Measurements from ENCODE around the gene CRHR2.

The CRHR2 gene

DNA sequence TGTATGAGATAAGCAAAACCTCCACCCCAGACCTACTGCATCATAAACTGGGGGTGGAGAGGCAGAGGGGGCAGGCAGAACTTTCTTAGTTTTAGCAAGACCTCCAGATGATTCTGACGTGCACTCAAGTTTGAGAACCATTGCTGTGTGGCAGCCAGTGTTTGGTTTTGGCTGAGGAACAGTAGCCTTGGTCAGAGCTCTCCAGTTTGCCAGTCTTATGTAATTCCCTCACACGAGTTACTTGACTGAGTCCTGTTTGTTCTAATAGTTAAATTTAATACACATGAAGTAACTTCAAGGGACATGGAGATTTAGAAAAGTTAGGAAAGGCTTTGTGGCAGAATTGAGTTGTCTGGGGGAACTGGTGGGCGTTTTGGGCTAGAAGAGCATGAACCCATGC, 49.0 kb downstream of the CRHR2 start:
- DNase-seq (ENCODE audit: low spot score), result no peak

DNA sequence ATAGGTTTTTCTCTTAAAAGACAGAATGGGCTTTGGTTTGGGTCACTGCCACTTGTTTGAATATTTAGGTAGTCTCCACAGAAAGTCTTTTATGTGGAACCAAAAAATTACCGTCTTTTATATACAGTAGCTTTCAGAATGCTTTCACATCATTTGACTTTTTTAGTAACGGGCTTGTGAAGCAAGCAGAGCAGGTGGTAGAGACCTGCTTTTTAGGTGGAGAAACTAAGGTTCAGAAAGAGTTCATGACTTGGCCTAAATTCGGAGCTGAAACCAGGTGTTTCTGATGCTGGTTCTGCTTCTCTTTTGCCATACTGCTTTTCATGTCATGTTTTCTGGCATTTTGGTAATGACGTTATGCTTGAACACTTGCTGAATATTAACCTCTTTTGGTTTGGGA, 51.3 kb downstream of the CRHR2 start:
- no peak for DNase-seq (ENCODE audit: low spot score)

DNA sequence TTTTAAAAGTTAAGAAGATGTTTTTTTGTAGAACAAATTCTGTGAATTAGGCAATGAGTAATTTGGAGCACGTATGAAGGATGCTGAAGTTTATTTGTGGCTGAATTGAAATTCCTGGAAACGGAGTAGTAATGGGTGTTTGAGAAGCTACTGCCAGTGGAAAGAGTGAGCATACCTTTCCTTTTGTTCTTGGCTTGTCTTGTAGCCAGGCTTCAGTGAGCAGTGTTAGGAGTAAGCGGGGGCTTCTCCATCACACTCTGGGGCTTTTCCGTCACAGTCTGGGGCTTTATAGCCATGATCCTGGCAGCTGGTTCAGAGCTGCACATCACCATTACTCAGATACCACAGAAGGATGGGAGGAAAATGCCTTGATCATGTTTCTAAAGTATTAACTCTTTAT, 55.2 kb downstream of the CRHR2 start:
- DNase-seq (ENCODE audit: low spot score), result no peak

DNA sequence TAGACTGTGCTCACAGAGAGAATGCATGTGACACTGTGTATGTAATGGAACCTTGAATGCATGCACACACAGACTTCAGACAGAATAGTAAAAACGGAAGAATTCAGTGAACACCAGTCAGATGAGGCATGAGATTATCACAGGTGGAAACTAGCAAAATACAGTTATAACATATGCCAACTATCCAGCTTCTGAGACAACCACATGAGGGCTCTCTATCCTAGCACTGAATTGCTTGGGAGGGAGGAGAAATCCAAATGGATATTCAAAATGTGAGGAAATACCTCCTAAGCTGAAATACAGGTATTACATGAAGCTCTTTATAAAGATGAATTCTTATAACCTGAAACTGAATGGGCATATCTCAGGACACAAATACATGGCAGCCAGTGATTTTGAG, 57.0 kb downstream of the CRHR2 start:
- DNase-seq (ENCODE audit: low spot score), result no peak

DNA sequence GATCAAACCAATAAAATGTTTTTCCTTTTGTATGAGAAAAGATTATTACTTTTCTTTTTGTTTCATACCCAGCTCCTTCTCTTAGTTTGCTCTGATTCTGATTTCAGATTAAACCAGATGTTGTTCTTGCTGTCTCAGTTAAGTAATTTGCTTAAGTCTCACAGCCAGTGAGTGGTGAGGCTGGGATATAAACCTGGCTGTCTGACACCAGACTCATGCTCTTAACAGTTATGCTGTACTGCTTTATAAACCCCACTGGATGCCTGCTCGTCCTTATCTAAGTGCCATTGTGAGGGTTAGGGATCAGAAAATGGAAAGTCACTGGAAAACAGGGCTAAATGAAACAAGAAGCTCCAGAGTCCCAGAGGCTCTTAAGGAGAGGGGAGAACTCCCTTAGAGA, 63.3 kb downstream of the CRHR2 start:
- no peak for DNase-seq (ENCODE audit: low spot score)

DNA sequence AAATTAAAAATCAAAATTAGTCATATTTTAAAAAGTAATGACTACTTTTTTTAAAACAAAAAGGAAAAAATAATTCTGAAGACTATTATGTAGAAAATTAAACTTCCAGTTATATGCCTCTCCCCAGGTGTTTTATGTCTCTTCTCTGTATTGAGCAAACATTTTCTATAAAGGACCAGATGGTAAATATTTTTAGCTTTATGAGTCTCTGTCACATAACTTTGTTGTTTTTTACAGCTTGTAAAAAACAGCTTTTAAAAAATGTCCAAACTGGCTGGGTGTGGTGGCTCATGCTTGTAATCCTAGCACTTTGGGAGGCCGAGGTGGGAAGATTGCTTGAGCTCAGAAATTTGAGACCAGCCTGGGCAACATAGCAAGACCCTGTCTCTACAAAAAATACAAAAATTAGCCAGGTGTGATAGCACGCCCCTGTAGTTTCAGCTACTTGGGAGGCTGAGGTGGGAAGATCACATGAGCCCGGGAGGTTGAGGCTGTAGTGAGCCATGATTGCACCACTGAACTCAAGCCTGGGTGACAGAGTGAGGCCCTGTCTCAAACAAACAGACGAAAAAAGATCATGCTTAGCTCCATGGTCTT, 64.1 kb downstream of the CRHR2 start:
- no peak for DNase-seq (ENCODE audit: low spot score)

DNA sequence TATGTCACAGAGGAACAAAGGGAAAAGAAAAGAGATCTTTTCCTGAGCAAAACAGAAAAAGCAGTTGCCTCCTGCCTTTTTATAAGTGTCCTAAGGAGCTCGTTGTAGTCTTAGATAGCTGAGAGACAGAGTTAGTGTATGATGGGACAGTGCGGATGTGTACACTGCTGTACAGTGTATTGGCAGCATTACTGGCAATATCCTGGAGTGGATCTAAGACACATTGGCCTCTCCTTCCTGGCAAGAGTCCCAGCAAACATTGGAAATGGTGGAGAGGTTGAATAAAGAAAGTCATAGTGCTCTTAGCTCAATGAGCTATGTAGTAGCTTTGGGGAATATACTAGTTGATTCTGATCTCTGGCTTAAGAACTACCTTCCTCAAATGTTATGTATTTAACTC, 64.9 kb downstream of the CRHR2 start:
- DNase-seq (ENCODE audit: low spot score), result no peak

DNA sequence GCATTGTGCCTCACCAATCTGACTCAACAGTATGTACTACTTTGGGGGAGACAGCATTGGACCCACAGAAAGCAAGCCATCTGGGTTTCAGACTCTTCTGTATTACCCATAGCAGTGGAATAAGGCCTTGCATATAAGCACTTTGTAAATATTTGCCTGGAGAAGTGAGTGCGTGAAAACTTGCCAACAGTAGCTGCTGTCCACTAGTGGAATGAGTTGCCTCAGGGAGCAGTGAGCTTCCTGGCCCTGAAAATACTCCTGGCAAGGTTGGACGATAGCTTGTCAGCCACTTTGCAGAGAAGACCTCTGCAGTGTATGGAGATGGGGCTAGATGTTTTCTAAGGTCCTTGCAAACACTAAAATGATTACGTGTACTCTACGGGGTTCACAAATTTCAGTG, 65.9 kb downstream of the CRHR2 start:
- DNase-seq (ENCODE audit: low spot score), result no peak

DNA sequence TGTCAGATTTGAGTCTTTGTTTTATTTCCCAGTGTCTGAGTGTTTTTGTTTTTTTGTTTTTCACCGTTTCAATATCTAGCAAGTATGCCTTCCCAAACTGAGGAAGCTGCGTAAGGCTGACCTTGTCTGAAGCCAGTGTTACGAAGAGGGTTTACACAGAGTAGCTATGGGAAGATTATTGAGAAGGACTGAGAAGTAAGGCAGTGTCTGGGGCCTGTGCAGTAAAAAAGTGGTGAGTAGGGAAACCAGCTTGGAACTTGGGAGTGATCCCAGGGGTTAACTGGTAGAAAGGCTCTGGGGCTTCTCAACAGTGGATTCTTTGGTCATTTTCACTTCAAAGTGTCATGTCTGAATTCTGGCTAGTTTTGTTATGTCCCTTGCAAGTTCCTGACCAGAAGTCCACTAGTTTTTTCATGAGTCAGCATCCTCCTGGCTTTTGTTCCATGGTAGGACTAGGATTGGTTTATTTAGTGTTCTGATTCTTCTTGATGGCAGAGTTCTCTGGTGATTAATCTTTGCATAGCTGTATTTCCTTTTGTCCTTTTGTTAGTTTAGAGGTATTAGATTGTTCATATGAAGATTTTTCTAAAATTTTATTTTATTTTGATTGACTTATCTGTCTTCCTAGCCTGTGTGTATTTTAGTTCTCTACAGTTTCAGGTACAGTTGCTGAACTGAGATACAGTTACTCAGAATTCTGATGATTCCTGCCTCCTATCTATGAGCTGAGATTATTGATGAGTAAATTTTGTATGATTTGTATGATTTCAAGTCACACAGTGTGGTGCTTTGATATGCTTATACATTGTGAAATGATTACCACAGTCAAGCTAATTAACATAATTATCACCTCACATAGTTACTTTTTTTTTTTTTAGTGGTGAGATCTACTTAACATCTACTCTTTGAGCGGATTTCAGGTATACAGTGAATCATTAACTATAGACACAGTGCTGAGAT, 68.6 kb downstream of the CRHR2 start:
- DNase-seq (ENCODE audit: low spot score), result no peak

DNA sequence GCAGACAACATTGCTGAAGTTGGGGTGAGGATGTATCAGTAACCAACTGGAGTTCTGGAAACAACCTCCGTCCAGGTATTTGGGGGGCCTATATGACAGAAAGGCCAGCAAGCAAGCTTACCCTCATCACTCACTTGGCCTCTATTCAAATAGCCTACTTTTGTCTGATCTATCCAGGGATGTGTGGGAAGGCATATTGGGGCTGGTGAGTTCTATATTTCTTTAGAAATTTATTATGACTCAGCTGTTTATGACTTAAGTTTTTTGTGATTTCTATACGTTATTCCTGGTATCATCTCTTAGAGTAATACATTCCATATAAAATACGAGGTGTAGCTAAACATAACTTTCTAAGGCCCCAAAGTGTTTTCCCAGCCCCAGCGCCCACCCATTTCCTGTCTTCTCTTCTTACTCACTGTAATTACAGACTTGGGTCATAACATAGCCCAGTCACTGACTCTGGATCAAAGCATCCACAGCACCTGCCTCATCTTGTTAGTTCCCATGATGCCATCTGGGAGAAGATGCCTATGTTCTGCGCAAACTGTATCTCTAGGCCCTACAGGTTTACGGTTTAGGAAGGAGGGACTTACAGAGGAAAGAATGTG, 69.5 kb downstream of the CRHR2 start:
- no peak for DNase-seq (ENCODE audit: low spot score)

DNA sequence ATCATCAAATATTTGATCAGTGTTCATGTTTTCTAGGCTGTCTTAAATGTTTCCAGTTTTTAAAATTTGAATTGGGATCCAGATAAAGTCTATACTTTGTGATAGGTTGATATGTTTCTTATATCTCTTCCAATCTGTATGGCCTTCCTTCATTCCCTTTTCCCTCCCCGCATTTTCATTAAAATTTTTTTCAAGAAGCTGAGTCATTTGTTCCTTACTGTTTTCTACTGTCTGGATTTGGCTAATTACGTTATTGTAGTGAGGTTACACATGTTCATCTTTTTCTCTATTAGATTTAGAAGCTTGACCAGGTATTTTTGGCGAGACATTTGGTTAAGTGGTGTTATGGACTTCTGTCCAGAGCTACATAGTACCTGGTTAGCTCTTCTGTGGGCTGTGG, 76.4 kb downstream of the CRHR2 start:
- no peak for DNase-seq (ENCODE audit: low spot score)

DNA sequence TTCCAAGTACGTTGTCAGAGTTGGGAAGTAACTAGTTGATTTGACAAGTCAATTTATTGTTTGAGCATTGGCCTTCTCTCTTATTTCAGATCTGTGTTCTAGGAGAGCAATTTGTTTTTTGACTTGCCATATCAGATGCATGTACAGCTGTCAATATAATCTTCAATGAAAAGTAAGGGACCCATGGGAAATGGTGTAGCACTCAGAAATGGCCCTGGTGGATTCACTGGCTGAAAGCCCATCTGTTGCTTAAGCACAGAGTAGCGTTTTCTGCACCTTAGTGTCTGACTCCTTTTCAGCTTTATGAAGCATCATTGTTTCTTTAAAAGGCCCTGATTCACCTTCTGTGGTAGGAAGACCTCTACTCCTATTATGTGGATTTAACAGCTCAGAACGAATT, 77.4 kb downstream of the CRHR2 start:
- DNase-seq (ENCODE audit: low spot score), result no peak
